ENCODE data around the gene SEMA6B. TPM values are rescaled to one million over a fixed set of nuclear protein-coding genes. Genes with fewer than 3 reads are reported as not detected.
"Not testable (repeated sequence)": the region's sequence is repeated elsewhere in the genome, so short reads cannot be mapped to it uniquely, and the experiment has no call there.

The SEMA6B gene
- total RNA-seq, 1 donor, result 6.0 TPM

GRCh38 chr19:4568886-4569285 lies 9.4 kb upstream of the SEMA6B start:
- no peak overlapping the region for H3K4me3 ChIP-seq (ENCODE audit: low read length)
- peaks cover 20% of the 10 kb centered on the region for H3K4me1 ChIP-seq (ENCODE audit: insufficient read depth, low read length)
- no peaks in the 10 kb centered on the region for H3K27me3 ChIP-seq (ENCODE audit: insufficient read depth, low read length)
- H3K9me3 ChIP-seq (ENCODE audit: low read depth, low read length), result no peaks in the 10 kb centered on the region

GRCh38 chr19:4567584-4568071 lies 8.1 kb upstream of the SEMA6B start:
- H3K27me3 ChIP-seq (ENCODE audit: insufficient read depth, low read length), result no peaks in the 10 kb centered on the region
- peaks cover 27% of the 10 kb centered on the region for H3K4me1 ChIP-seq (ENCODE audit: insufficient read depth, low read length)
- no peaks in the 10 kb centered on the region for H3K9me3 ChIP-seq (ENCODE audit: low read depth, low read length)
- no peak overlapping the region for H3K4me3 ChIP-seq (ENCODE audit: low read length)

GRCh38 chr19:4566402-4567051 lies 7.0 kb upstream of the SEMA6B start:
- Histone ChIP-seq H3K9me3 (ENCODE audit: low read depth, low read length) (no peaks in the 10 kb centered on the region), H3K4me3 (ENCODE audit: low read length) (no peak overlapping the region), H3K4me1 (ENCODE audit: insufficient read depth, low read length) (peaks cover 33% of the 10 kb centered on the region), H3K27me3 (ENCODE audit: insufficient read depth, low read length) (no peaks in the 10 kb centered on the region)

- peaks cover 51% of the 10 kb centered on the region for H3K4me1 ChIP-seq (ENCODE audit: insufficient read depth, low read length)
- not testable (repeated sequence) for H3K9me3 ChIP-seq (ENCODE audit: low read depth, low read length); H3K4me3 ChIP-seq (ENCODE audit: low read length); H3K27me3 ChIP-seq (ENCODE audit: insufficient read depth, low read length)
These were observed 4.1 kb upstream of the SEMA6B start for GRCh38 chr19:4563562-4563961.

GRCh38 chr19:4562085-4562484 lies 2.6 kb upstream of the SEMA6B start:
- H3K9me3 ChIP-seq (ENCODE audit: low read depth, low read length); H3K27me3 ChIP-seq (ENCODE audit: insufficient read depth, low read length); H3K4me3 ChIP-seq (ENCODE audit: low read length): not testable (repeated sequence)
- H3K4me1 ChIP-seq (ENCODE audit: insufficient read depth, low read length), result peaks cover 43% of the 10 kb centered on the region

DNA sequence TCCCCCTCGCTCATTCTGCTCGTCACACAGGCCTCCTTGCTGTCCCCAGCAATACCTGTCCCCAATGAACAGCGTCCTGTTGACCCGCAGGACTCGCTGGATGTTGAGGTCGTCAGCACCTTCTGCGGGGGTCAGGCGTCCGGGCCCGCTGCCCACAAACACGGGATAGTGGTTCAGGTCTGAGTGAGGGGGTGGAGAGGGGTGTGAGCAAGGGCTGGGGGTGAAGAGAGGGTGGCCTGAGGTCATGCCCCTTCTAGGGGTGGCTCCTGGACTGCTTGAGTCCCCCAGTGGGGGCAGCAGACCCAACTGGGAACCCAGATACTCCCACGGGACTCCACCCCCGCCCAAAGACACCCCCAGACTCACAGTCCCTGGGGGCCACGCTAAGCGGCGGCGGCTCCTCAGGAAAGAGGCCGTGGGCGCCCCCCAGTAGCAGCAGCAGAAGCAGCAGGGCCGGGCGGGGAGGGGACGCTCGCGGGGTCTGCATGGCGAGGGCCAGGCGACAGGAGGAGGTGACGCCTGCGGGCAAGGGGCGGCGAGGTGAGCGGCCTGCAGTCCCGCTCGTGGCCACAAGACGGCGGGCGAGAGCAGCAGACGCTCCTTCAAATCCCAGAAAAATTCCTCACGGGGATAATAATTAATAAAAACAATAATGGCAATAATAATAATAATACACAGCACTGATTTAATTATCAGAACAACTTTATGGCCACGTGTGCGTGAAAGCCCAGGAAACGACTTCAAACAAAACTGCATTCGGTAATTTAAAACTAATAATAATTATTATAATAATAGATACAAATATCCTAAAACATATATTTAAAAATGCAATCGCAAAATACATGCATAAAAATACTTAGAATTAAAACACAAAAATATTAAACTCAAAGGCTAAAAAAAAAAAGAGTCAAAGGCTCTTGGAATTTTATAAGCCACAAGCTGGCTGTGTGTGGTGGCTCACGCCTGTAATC lies 1.2 kb downstream of the SEMA6B start:
- H3K9me3 ChIP-seq (ENCODE audit: low read depth, low read length), result no peaks in the 10 kb centered on the region
- H3K4me1 ChIP-seq (ENCODE audit: insufficient read depth, low read length), result peaks cover 36% of the 10 kb centered on the region
- H3K27me3 ChIP-seq (ENCODE audit: insufficient read depth, low read length), result no peaks in the 10 kb centered on the region
- no peak overlapping the region for H3K4me3 ChIP-seq (ENCODE audit: low read length)

GRCh38 chr19:4557144-4557970 lies 2.1 kb downstream of the SEMA6B start:
- H3K4me3 ChIP-seq (ENCODE audit: low read length), result no peak overlapping the region
- H3K9me3 ChIP-seq (ENCODE audit: low read depth, low read length), result no peaks in the 10 kb centered on the region
- H3K27me3 ChIP-seq (ENCODE audit: insufficient read depth, low read length), result no peaks in the 10 kb centered on the region
- peaks cover 29% of the 10 kb centered on the region for H3K4me1 ChIP-seq (ENCODE audit: insufficient read depth, low read length)

DNA sequence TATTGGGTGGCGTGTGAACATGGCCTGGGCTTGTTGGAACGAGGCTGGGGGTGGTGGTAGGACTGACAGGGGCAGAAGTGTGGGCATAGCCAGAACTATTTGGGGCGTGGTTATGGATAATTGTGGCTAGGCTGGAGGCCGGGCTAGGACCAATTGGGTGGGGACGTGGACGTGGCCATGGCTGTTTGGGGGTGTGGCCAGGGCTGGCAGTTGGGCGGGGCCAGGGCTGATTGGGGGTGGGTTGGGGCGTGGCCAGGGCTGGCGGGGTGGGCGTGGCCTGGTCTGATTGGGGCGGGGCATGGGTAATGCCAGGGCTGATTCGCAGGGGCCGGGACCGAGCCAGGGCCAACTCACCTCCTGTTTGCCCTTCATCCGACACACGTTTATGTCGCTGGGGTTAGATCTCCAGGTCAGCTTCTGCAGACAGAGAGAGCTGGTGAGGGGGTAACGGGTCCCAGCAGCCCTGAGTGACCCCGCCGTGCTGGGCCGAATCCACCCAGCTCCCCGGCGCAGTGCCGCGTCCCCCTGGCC lies 2.8 kb downstream of the SEMA6B start:
- H3K4me1 ChIP-seq (ENCODE audit: insufficient read depth, low read length), result peaks cover 27% of the 10 kb centered on the region
- H3K9me3 ChIP-seq (ENCODE audit: low read depth, low read length), result no peaks in the 10 kb centered on the region
- no peaks in the 10 kb centered on the region for H3K27me3 ChIP-seq (ENCODE audit: insufficient read depth, low read length)
- no peak overlapping the region for H3K4me3 ChIP-seq (ENCODE audit: low read length)

GRCh38 chr19:4555657-4556561 lies 3.6 kb downstream of the SEMA6B start:
- Histone ChIP-seq H3K27me3 (ENCODE audit: insufficient read depth, low read length) (no peaks in the 10 kb centered on the region), H3K4me3 (ENCODE audit: low read length) (no peak overlapping the region), H3K4me1 (ENCODE audit: insufficient read depth, low read length) (peaks cover 21% of the 10 kb centered on the region), H3K9me3 (ENCODE audit: low read depth, low read length) (no peaks in the 10 kb centered on the region)

- Histone ChIP-seq H3K9me3 (ENCODE audit: low read depth, low read length) (no peaks in the 10 kb centered on the region), H3K4me1 (ENCODE audit: insufficient read depth, low read length) (peaks cover 16% of the 10 kb centered on the region), H3K27me3 (ENCODE audit: insufficient read depth, low read length) (no peaks in the 10 kb centered on the region)
These were observed 4.8 kb downstream of the SEMA6B start for GRCh38 chr19:4554717-4555116.

GRCh38 chr19:4553775-4554174 lies 5.7 kb downstream of the SEMA6B start:
- H3K4me3 ChIP-seq (ENCODE audit: low read length), result no peak overlapping the region
- H3K27me3 ChIP-seq (ENCODE audit: insufficient read depth, low read length), result no peaks in the 10 kb centered on the region

More at GRCh38 chr19:4554717-4555116, 4.8 kb downstream of the SEMA6B start:
- no peak overlapping the region for H3K4me3 ChIP-seq (ENCODE audit: low read length)

GRCh38 chr19:4553092-4553695 lies 6.3 kb downstream of the SEMA6B start:
- no peaks in the 10 kb centered on the region for H3K27me3 ChIP-seq (ENCODE audit: insufficient read depth, low read length)
- no peak overlapping the region for H3K4me3 ChIP-seq (ENCODE audit: low read length)
- H3K4me1 ChIP-seq (ENCODE audit: insufficient read depth, low read length), result peaks cover 4% of the 10 kb centered on the region
- H3K9me3 ChIP-seq (ENCODE audit: low read depth, low read length), result no peaks in the 10 kb centered on the region

More at GRCh38 chr19:4553775-4554174, 5.7 kb downstream of the SEMA6B start:
- Histone ChIP-seq H3K4me1 (ENCODE audit: insufficient read depth, low read length) (peaks cover 7% of the 10 kb centered on the region), H3K9me3 (ENCODE audit: low read depth, low read length) (no peaks in the 10 kb centered on the region)

DNA sequence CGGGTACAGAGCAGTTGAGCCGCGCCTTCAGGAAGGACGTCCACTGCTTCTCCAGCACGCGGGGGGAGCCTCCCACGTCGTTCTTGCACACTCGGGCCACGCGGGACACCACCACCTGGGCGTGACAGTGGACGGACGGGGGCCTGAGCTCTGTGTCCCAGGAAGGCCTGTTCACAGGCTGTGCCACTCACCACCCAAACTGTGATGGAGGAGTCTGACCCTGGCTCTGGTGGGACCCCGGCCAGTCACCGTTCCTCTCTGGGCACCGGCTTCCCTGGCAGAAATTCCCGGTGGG lies 7.0 kb downstream of the SEMA6B start:
- no peaks in the 10 kb centered on the region for H3K27me3 ChIP-seq (ENCODE audit: insufficient read depth, low read length)
- no peaks in the 10 kb centered on the region for H3K9me3 ChIP-seq (ENCODE audit: low read depth, low read length)
- H3K4me3 ChIP-seq (ENCODE audit: low read length), result no peak overlapping the region
- H3K4me1 ChIP-seq (ENCODE audit: insufficient read depth, low read length), result peaks cover under 1% of the 10 kb centered on the region
